Neutrophil (primary cell): Measurements from ENCODE around the gene FBXW4.

ENCODE experiments used
- H3K27ac ChIP-seq: fragments of 200-600 bp; sonication (generic); 2 replicates; pipeline ENCODE4 v1.5.1; 2016; ENCODE audit warnings: mild to moderate bottlenecking, moderate library complexity
- H3K27me3 ChIP-seq: fragments of 200-600 bp; sonication (generic); 2 replicates; pipeline ENCODE4 v1.6.0; 2016; ENCODE audit warnings: mild to moderate bottlenecking
- H3K36me3 ChIP-seq: fragments of 200-600 bp; sonication (generic); 2 replicates; pipeline ENCODE4 v1.5.1; 2017
- H3K4me1 ChIP-seq, 2 experiments: fragments of 200-600 bp in 1 of 2; sonication (generic) in 1 of 2; 1 replicate in 1 of 2; 2 replicates in 1 of 2; pipeline versions ENCODE4 v1.5.1 to v1.6.1; 2013 to 2016; ENCODE audit warnings: low read depth in 1 of 2, low read length in 1 of 2, mild to moderate bottlenecking in 1 of 2, moderate library complexity in 1 of 2; ENCODE audit not compliant: control insufficient read depth in 1 of 2, insufficient read depth in 1 of 2
- H3K4me3 ChIP-seq, 2 experiments: fragments of 200-600 bp in 1 of 2; sonication (generic) in 1 of 2; 1 replicate in 1 of 2; 2 replicates in 1 of 2; pipeline ENCODE4 v1.5.1; 2013 to 2016; ENCODE audit warnings: low read depth in 1 of 2, low read length in 1 of 2, mild to moderate bottlenecking in 1 of 2, moderate library complexity in 1 of 2
- H3K9me3 ChIP-seq: fragments of 200-600 bp; sonication (generic); 2 replicates; pipeline ENCODE4 v1.5.1; 2016
- CTCF ChIP-seq: fragments of 200-600 bp; sonication (generic); IDR thresholded peaks from 2 replicates; pipeline ENCODE4 v1.5.1; 2016; ENCODE audit warnings: antibody characterized with exemption

Gene FBXW4

GRCh38 chr10:101726115-101726387 lies 31.1 kb upstream of the FBXW4 start:
- no peaks in the 10 kb centered on the region for H3K4me1 ChIP-seq
- no peak overlapping the region for H3K4me3 ChIP-seq
- H3K36me3 ChIP-seq, result no peaks in the 10 kb centered on the region
- no peak overlapping the region for H3K27ac ChIP-seq
- TF ChIP-seq CTCF, result no peak
- H3K9me3 ChIP-seq, result no peaks in the 10 kb centered on the region
- H3K27me3 ChIP-seq, result peaks cover 16% of the 10 kb centered on the region

- no peaks in the 10 kb centered on the region for H3K9me3 ChIP-seq
- TF ChIP-seq CTCF, result no peak
- H3K36me3 ChIP-seq, result no peaks in the 10 kb centered on the region
- peaks cover 21% of the 10 kb centered on the region for H3K27me3 ChIP-seq
- no peak overlapping the region for H3K27ac ChIP-seq
- no peaks in the 10 kb centered on the region for H3K4me1 ChIP-seq
- H3K4me3 ChIP-seq, result no peak overlapping the region
Measured at GRCh38 chr10:101725296-101726114, 30.5 kb upstream of the FBXW4 start.

GRCh38 chr10:101724446-101724845 lies 29.5 kb upstream of the FBXW4 start:
- no peak overlapping the region for H3K4me3 ChIP-seq
- no peak for TF ChIP-seq CTCF
- peaks cover 30% of the 10 kb centered on the region for H3K27me3 ChIP-seq
- no peaks in the 10 kb centered on the region for H3K9me3 ChIP-seq
- H3K27ac ChIP-seq, result no peak overlapping the region
- no peaks in the 10 kb centered on the region for H3K36me3 ChIP-seq
- no peaks in the 10 kb centered on the region for H3K4me1 ChIP-seq

- Histone ChIP-seq H3K4me1 (no peaks in the 10 kb centered on the region), H3K27me3 (peaks cover 43% of the 10 kb centered on the region)
Measured at GRCh38 chr10:101723176-101723575, 28.2 kb upstream of the FBXW4 start.

GRCh38 chr10:101721806-101722205 lies 26.8 kb upstream of the FBXW4 start:
- Histone ChIP-seq H3K4me3 (no peak overlapping the region), H3K36me3 (no peaks in the 10 kb centered on the region), H3K27me3 (peaks cover 43% of the 10 kb centered on the region), H3K4me1 (no peaks in the 10 kb centered on the region), H3K9me3 (no peaks in the 10 kb centered on the region), H3K27ac (no peak overlapping the region)
- TF ChIP-seq CTCF, result no peak

More at GRCh38 chr10:101723176-101723575, 28.2 kb upstream of the FBXW4 start:
- no peaks in the 10 kb centered on the region for H3K36me3 ChIP-seq
- no peaks in the 10 kb centered on the region for H3K9me3 ChIP-seq
- H3K4me3 ChIP-seq, result no peak overlapping the region
- no peak for TF ChIP-seq CTCF
- no peak overlapping the region for H3K27ac ChIP-seq
